ES-I3 (cell line): Measurements from ENCODE around the gene MACROH2A1.

Experiments used
- H3K36me3 ChIP-seq: 2 replicates; pipeline ENCODE4 v1.6.1; 2013; ENCODE audit warnings: mild to moderate bottlenecking, low read length, control low read depth, moderate library complexity; ENCODE audit not compliant: insufficient read depth
- H3K4me1 ChIP-seq: 2 replicates; pipeline ENCODE4 v1.6.1; 2013; ENCODE audit warnings: mild to moderate bottlenecking, control low read depth, low read length; ENCODE audit not compliant: insufficient read depth
- H3K9ac ChIP-seq: 2 replicates; pipeline ENCODE4 v1.6.1; 2013; ENCODE audit warnings: low read depth, mild to moderate bottlenecking, low read length, moderate library complexity
- H3K9me3 ChIP-seq: 2 replicates; pipeline ENCODE4 v1.6.1; 2013; ENCODE audit warnings: mild to moderate bottlenecking, low read length, moderate library complexity; ENCODE audit not compliant: control insufficient read depth, insufficient read depth

MACROH2A1 gene

DNA sequence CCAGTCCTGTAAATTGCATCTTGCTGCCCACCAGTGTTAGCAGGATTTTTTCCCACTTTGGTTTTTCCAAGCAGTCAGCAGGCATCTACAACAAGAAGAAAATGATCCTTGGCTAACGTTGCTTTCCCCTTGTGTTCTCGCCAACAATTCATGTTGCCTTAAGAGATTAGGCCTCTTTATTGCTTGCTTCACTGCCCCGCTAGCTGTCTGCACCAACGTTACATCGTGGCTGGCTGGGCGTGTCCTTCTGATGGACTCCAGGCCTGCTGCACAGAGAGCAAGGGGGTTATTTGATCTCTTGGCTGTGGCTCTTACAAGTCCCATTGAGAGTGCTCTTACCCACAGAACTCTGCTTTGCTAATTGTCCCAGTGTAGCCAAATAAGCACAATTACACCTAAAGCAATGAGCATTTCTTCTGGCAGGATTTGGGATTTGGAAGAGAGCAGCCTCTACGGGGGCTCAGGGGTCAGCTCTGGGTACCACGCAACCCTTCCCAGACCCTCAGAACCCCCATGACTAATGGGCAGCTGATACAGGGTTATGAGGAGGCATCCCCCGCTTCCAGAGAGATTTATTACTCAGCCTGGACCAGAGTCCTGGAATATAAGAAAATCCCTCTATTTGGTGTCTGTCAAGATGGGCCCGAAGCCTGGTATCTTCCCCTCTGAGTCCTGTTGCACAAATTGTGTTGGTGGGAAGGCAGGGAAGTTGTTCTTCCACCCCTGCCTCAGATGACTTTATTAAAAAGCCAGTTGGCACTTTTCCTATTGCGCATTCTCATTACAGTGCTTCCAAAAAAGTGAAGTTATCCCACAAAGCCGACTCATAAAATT is 30.5 kb upstream of the MACROH2A1 start:
- Histone ChIP-seq H3K36me3 (no peaks in the 10 kb centered on the region), H3K9me3 (no peaks in the 10 kb centered on the region; the same call in 1 of the 2 replicates), H3K4me1 (peaks cover 6% of the 10 kb centered on the region; the same call in 1 of the 2 replicates), H3K9ac (no peak overlapping the region)

DNA sequence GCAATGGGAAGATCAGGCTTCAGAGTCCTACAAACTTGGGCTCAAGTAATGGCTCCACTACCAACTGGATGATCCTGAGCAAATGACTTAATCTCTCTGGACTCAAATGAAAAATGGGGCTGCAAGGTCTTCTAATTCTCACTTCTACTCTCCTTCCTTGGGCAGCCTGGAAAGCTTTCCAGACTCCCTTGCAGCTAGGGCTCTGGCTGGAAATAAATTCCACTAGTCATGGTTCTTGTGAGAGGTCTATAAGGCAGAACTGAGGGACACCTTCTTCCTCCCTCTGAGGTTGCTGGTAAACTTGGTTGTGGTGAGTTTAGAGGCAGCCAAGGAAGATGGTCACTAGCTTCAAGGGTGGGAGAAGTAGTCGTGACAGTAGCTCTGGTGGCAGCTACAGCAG is 29.6 kb upstream of the MACROH2A1 start:
- Histone ChIP-seq H3K36me3 (no peaks in the 10 kb centered on the region), H3K4me1 (no peaks in the 10 kb centered on the region), H3K9me3 (no peaks in the 10 kb centered on the region; the same call in 1 of the 2 replicates), H3K9ac (no peak overlapping the region)

DNA sequence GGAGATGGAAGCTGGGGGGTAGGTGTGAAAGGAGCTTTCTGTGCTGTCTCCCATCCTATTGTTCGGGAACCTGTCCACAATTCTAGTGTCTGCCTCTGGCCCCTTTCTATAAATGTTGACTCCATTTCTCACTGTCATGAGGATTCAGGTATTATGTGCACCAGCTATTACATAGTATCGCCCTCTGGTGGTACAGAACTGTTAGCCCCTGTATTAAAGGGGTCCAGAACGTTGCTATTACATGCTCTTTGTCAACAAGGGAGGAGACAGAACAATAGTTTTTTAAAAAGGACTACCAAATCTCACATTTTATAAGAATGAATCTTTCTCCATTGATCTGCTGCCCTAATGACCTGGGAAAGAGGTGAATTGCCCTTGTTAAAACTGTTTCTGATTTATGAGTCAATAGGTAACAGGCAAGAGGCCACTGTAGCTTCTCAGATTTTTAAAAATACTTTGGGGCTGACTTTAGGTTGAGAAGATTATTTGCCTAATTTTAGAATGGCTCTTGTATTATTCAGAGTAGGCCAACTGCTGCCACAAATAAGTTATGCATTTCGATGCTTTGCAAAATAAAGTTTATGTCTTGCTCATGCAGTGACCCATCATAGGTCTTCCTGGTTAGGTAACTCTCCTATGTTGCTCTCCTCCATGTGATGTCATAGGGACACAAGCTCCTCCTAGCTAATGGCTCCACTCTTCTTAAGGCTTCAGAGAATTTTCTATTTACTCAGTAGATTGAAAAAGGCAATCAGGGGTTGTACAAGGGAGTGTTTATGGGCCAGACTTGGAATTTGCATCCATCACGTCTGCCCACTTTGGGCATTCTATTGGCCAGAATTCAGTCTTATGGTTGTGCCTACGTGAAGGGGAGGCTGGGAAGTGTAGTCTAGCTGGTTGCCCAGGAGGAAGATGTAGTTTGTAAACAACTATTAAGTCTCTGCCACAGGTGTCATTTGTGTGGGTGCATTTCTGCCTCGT is 27.4 kb upstream of the MACROH2A1 start:
- Histone ChIP-seq H3K4me1 (no peaks in the 10 kb centered on the region; the same call in 1 of the 2 replicates), H3K9me3 (no peaks in the 10 kb centered on the region; the same call in 1 of the 2 replicates), H3K9ac (no peak overlapping the region)

DNA sequence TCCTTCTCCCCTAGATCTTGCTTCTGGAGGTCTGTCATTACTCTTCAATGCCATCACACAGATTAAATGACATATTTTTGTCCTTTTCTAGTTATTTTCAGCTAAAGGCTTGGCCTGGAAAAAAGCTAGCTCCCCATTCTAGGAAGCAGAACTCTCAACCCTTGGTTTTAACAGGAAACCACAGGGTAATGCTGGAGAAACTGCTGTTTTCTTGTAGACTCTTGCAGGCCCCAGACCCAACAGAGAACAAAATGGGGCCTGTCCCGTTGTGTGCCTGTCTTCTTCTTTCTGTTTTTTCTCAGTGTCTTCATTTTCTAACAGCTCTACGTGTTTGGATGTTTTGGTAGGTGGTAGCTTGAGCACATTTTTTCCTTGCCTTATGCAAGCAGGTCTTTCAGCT is 26.6 kb upstream of the MACROH2A1 start:
- Histone ChIP-seq H3K9me3 (no peaks in the 10 kb centered on the region; the same call in 1 of the 2 replicates), H3K36me3 (no peaks in the 10 kb centered on the region), H3K4me1 (no peaks in the 10 kb centered on the region; the same call in 1 of the 2 replicates), H3K9ac (no peak overlapping the region)

More for the DNA sequence above, 27.4 kb upstream of the MACROH2A1 start:
- H3K36me3 ChIP-seq = no peaks in the 10 kb centered on the region

DNA sequence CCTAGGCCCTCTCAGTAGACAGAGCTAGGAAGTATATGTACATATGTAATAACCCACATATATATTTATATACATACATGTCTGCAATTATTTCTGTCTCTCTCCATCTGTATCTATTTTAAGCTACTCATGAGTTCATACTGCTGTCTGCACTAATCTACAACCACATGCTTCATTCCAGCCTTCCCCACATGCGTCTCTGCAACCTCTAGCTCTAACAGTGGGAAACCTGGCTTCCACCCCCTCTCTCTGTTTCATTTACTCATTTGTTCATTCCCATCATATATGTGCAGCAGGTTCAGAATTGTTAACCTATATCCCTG is 24.8 kb upstream of the MACROH2A1 start:
- Histone ChIP-seq H3K36me3 (no peaks in the 10 kb centered on the region), H3K9ac (no peak overlapping the region), H3K4me1 (no peaks in the 10 kb centered on the region; the same call in 1 of the 2 replicates), H3K9me3 (no peaks in the 10 kb centered on the region; the same call in 1 of the 2 replicates)

DNA sequence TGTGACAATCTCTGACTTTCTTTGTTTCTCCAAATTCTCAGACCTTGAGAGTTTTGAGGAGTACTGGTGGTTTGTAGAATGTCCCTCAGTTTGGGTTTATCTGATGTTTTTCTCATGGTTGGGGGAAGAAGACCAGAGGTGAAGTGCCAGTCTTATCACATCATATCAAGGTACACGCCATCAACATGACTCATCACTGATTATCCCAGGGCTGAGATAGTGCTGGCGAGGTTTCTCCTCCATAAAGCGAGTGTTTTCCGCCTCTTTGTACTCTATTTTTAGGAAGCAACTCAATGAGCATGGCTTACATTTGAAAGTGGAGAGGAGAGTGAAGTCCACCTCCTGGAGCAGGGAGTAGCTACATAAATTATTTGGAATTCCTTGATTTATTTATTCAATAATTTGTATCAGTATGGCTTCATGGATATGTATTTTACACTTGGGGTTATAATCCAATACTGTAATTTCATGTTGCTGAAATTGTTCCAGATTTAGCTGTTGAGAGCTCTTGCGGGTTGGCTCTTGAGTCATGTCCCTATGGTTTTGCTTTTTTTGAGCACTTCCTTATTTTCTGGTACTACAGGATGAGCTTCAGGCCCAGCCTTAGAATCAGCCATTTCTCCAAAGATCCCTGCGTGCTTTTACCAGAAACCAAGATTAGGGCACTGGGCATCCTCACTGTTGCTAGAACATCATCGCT is 24.3 kb upstream of the MACROH2A1 start:
- H3K9me3 ChIP-seq = no peaks in the 10 kb centered on the region; the same call in 1 of the 2 replicates
- no peaks in the 10 kb centered on the region; the same call in 1 of the 2 replicates for H3K4me1 ChIP-seq
- no peaks in the 10 kb centered on the region for H3K36me3 ChIP-seq
- H3K9ac ChIP-seq = no peak overlapping the region

DNA sequence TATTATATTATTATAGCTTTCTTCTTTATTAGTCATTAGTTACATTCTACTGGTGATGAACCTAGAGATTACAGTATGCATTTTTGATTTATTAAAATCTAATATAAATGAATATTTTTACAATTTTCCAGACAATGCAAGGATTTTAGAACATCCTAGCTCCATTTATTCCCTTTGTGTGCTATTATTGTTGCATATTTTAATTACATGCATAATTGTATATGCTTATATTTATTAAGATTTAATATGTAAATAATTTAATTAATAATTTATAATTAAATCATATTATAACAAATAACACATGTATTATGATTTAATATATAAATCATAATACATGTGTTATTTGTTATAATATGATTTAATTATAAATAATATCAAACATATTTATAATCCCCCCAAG is 23.4 kb upstream of the MACROH2A1 start:
- H3K4me1 ChIP-seq = no peaks in the 10 kb centered on the region; the same call in 1 of the 2 replicates

DNA sequence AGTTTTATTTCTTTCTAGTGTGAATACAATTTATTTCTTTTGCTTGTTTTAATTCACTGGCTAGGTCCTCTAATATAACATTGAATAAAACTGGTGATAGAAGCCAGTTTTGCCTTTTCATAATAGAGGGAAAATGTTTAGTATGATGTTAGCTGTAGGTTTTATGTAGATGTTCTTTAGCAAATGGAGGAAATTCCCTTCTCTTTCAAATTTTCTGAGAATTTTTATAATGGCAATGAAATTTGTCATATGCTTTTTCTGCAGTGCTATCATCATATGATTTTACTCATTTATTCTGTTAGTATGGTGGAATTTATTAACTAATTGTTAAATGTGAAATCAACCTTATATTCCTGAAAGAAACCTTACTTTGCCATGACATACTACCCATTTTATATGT is 18.1 kb upstream of the MACROH2A1 start:
- no peaks in the 10 kb centered on the region for H3K4me1 ChIP-seq
- no peak overlapping the region for H3K9ac ChIP-seq
- H3K36me3 ChIP-seq = no peaks in the 10 kb centered on the region
- H3K9me3 ChIP-seq = no peaks in the 10 kb centered on the region

More for the DNA sequence above, 23.4 kb upstream of the MACROH2A1 start:
- Histone ChIP-seq H3K9me3 (no peaks in the 10 kb centered on the region), H3K9ac (no peak overlapping the region), H3K36me3 (no peaks in the 10 kb centered on the region)

DNA sequence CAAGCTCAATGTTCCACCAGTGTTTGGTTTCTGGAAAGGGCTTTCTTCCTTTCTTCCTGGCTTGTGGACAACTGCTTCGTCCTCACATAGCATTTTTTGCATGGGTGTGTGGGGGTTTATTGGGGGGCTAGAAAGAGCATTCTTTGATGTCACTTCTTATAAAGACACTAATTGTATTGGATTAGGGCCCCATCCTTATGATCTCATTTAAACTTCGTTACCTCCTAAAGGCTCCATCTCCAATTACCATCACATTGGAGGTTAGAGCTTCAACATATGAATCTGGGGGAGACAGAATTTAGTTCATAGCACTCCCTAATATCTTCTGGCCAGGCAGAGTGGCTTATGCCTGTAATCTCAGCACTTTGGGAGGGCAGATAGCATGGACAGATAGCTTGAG is 6.1 kb upstream of the MACROH2A1 start:
- peaks cover 16% of the 10 kb centered on the region for H3K4me1 ChIP-seq

DNA sequence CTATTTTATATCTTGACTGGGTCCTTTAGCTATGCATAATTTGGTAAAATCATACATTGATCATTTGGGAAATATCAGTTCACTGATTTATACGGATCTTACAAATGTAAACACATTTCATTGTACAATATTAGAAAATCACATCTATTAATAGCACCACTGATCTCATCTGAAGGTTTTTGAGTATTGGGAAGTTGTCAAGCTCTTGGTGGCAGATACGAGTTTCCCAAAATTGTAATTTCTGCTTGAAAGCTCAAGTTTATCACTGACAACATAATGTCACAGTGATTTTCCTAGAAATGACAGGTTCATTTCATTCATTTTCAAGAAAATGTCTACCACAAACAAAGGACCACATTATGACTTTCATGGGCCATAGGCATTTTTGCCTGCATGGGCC is 3.0 kb upstream of the MACROH2A1 start:
- Histone ChIP-seq H3K4me1 (peaks cover 17% of the 10 kb centered on the region), H3K36me3 (no peaks in the 10 kb centered on the region), H3K9ac (no peak overlapping the region), H3K9me3 (peaks cover 3% of the 10 kb centered on the region; the same call in 1 of the 2 replicates)

More for the DNA sequence above, 6.1 kb upstream of the MACROH2A1 start:
- H3K36me3 ChIP-seq = no peaks in the 10 kb centered on the region
- no peak overlapping the region for H3K9ac ChIP-seq
- H3K9me3 ChIP-seq = peaks cover 3% of the 10 kb centered on the region; the same call in 1 of the 2 replicates

DNA sequence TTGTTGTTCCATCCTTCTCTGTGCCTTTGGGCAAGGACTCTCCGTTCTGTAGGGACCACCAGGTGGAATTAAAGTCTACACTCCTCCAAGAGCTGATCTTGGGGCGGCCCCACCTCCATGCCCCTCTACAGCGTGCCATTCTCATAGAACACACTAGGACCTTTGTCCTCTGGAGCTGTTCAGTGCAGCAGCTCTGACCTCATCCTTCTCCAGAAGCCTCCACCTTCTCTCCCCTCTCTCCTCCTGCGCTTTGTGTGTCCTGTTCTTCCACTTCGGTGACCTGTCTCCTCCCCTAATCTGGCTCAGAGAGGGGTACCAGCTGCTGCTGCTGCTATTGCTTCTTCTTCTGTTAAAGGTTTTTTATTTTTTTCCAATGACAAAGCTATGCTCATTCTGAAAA is 1.8 kb upstream of the MACROH2A1 start:
- H3K36me3 ChIP-seq = no peaks in the 10 kb centered on the region
- H3K9ac ChIP-seq = no peak overlapping the region; the same call in 1 of the 2 replicates
- peaks cover 17% of the 10 kb centered on the region for H3K4me1 ChIP-seq
- peaks cover 3% of the 10 kb centered on the region; the same call in 1 of the 2 replicates for H3K9me3 ChIP-seq

DNA sequence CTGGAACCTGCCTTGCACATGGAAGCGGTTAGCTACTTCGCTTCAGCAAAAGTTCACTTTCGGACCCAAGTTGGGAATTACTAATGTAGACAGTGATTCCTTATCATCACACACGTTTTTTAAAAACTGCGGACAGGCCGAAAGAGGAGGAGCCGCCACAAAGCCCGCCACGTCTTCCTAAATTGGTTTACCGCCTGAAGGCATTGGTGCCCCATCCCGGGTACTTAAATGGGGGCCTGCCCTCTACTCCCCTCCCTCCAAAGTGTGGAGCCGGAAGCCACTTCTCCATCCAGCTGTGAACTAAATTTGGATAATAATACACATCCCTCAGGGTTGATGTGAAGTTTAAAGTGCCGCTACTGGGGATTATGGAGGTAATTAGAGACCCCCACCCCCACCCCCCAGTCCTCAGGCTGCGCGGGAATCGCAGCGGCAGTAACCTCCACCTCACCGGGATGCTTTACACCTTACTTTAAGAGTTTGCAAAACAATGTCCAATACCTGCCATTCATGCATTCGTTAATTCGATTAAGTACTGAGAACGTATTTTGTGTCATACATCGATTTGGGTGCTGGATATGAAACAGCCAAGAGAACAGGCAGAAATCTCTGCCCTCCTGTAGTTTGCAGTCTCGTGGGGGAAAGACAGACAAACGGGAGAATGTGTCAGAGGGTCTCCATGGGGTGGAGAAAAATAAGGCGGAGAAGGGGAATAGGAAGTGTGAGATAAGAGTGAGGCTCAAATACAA is 937 bp upstream of the MACROH2A1 start:
- Histone ChIP-seq H3K36me3 (no peaks in the 10 kb centered on the region), H3K9ac (peak overlapping the region; percentile 88; the same call in 1 of the 2 replicates)

DNA sequence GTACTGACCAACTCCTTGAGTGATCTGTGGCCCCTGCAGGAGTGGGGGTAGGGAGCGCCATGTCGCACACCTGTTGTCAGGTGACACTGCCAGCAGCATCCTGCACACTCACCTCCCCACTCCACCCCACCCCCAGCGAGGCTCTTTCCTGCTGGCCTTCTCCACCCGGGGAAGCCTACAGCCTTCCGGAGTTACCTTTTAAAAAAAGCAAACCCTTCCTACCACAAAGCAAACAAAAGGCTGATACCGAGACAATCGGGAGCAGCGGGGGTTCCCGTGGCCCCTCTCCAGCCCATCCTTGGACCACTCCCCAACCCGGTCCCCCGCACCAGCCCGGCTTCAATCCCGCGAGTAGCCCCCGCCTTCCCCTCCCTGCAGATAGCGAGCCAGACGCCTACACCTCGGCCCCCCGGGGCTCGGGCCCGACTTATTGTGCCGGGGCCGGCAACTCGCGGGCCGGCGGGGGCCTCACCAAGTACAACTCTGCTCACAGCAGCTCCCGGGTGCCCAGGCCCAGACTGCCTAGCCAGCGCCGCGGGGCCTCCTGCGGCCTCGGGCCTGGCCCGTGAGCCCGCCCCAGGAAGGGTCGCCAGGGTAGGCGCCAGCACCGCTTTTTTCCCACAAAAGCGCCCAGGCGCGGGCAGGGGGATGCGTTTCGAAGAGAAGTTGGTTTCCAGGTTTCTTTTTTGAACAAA is 724 bp downstream of the MACROH2A1 start:
- no peaks in the 10 kb centered on the region for H3K9me3 ChIP-seq
- no peaks in the 10 kb centered on the region for H3K36me3 ChIP-seq
- H3K4me1 ChIP-seq = peaks cover 11% of the 10 kb centered on the region
- H3K9ac ChIP-seq = peak overlapping the region; percentile 88

More for the DNA sequence above, 937 bp upstream of the MACROH2A1 start:
- Histone ChIP-seq H3K4me1 (peaks cover 17% of the 10 kb centered on the region), H3K9me3 (peaks cover 2% of the 10 kb centered on the region; the same call in 1 of the 2 replicates)
